ENCODE measurements around the gene SMAD6. TPM values are rescaled to one million over a fixed set of nuclear protein-coding genes. Genes with fewer than 3 reads are reported as not detected.
A peak's percentile ranks its signal among the peaks of the same experiment; 100 is the strongest.

SMAD6 gene
- total and polyA plus RNA-seq, 9 of the 15 experiments (the other 6 are each of a cell fraction or from before 2014, with no cell fraction given), result 0.10 to 15.5 (median 3.7) TPM

- ATAC-seq (no peak), DNase-seq (ENCODE audit: extremely low read depth in 1 of 4, low spot score in 3 of 4) (no peak), FAIRE-seq (no peak)
- Histone ChIP-seq H3K36me3 (ENCODE audit: control insufficient read depth, insufficient read depth, low read length) (peaks cover 6% of the 10 kb centered on the region; the same call in 1 of the 3 replicates), H4K20me1 (replicated peaks; ENCODE audit: control insufficient read depth, insufficient read depth, low read length) (peaks cover 20% of the 10 kb centered on the region), H3K27me3 (ENCODE audit: control insufficient read depth in 2 of 2, insufficient read depth in 2 of 2, low read length in 2 of 2) (no peaks in the 10 kb centered on the region), H3K4me2 (ENCODE audit: insufficient read depth, low read length) (no peak overlapping the region), H3K4me1 (replicated peaks in 1 of 2; ENCODE audit: control insufficient read depth in 2 of 2, insufficient read depth in 2 of 2, low read length in 2 of 2) (peaks cover 8 to 59% of the 10 kb centered on the region in 2 experiments; a peak in 3 of 5 replicates), H3K27ac (ENCODE audit: extremely low read depth, low read depth, low read length) (no peak overlapping the region), H3K4me3 (no peak overlapping the region), H3K79me2 (ENCODE audit: control insufficient read depth, insufficient read depth, low read length) (peaks cover 66% of the 10 kb centered on the region), H3K9me1 (ENCODE audit: control insufficient read depth, insufficient read depth, low read length) (no peaks in the 10 kb centered on the region), H3K9me3 (replicated peaks; ENCODE audit: control insufficient read depth, insufficient read depth, low read depth, low read length) (no peaks in the 10 kb centered on the region), H2AFZ (ENCODE audit: low read depth, low read length) (no peak overlapping the region), H3K9ac (ENCODE audit: insufficient read depth in 1 of 2, low read depth in 2 of 2, low read length in 2 of 2) (no peak overlapping the region)
- BruUV-seq (replicated peaks), result no TSS peak
- WGBS (ENCODE audit: insufficient coverage, low coverage, missing lambda C conversion rate), result 99% methylated on average over 27 of the region's 59 CpGs
- in situ Hi-C loops (cut with MboI), result no loop called here
- intact Hi-C loops (cut with micrococcal nuclease), result no loop called here
- TF ChIP-seq ZNF512 (tag; IDR thresholded peaks at IDR 0.05) (no peak), PCBP1 (IDR thresholded peaks at IDR 0.05; ENCODE audit: low read depth, low read length, poor library complexity, severe bottlenecking) (peak; percentile 14)
- ChIA-PET CTCF (ENCODE audit: low intra/inter-chr PET ratio) (no interaction called here), POLR2A (interaction anchor here (1.4 to 1.6 kb wide), 2 partner anchors 11 to 17 kb away, joined by 6 to 7 read pairs; no protein-coding TSS in a partner anchor)
These were observed 1.5 kb downstream of the SMAD6 start for GRCh38 chr15:66703540-66703941.

Data from K562 (cell line).